Activated T-cell treated with anti-CD3 and anti-CD28 coated beads for 48 hours (primary cell): ENCODE data around the gene ACSM2B.
"Not testable (repeated sequence)": the region's sequence is repeated elsewhere in the genome, so short reads cannot be mapped to it uniquely, and the experiment has no call there.

Experiments used
- DNase-seq: peaks from one replicate; pipeline ENCODE4 v3.0.0-alpha.2; 2020; ENCODE audit warnings: low read depth

The ACSM2B gene, protein sequence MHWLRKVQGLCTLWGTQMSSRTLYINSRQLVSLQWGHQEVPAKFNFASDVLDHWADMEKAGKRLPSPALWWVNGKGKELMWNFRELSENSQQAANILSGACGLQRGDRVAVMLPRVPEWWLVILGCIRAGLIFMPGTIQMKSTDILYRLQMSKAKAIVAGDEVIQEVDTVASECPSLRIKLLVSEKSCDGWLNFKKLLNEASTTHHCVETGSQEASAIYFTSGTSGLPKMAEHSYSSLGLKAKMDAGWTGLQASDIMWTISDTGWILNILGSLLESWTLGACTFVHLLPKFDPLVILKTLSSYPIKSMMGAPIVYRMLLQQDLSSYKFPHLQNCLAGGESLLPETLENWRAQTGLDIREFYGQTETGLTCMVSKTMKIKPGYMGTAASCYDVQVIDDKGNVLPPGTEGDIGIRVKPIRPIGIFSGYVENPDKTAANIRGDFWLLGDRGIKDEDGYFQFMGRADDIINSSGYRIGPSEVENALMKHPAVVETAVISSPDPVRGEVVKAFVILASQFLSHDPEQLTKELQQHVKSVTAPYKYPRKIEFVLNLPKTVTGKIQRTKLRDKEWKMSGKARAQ

DNA sequence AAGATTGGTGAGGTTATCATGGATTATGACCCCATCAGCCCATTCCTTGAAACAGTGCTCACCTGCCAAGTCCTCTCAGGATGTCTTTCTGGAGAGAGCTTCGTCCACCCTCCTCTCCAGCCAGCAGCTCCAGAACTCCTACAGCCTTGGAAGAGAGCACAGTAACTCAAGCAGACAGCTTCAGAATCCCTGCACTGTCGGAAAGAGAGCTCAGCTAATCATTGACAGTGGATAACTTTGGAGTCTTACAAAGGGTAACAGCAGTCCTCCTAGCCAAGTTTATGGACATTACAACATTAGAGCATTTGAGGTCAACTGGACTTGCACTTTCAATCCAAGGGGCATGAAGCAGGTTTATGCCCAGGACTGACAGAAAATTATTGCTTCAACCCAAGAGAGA, at the start of gene ACSM2B:
ACSM2B (minus strand) TSS at position 223 of the 400 bp plus-strand sequence. CDS start 11,522 bp downstream, outside the sequence.
- not testable (repeated sequence) for DNase-seq

DNA sequence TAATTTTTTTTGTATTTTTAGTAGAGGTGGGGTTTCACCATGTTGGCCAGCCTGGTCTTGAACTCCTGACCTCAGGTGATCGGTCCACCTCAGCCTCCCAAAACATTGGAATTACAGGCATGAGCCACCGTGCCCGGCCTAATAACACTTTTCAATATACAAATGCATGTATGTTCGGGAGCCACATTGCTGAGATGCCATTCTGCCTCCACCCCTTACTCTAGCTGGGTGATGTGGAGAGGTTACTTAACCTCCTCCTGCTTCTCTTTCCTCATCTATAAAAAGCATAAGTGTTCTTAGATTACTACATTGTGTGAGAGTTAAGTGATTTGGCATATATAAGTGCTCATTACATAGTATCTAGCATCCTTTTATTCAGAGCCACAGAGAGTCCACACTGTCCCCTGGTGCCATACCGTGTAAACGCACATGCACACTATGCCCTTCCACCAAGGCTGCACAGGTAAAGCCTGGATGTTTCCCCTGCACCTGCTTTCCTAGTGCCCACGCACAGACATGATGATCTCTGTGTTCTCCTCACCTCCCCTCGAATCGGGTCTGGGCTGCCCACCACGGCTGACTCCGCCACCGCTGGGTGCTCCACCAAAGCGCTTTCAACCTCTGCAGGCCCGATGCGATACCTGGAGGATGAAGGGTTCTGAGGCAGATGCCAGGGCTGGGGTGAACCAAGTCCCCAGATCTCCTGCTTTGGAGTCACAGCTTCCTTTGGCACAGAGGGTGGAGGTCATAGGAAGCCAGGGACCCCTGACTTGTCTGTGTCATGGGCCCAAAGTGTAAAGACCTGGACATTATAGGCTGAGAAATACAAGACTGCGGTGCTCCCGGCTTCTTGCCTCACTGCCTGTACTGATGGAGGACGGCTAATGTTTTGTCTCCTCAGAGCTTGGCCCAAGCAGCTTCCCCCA, 49.0 kb upstream of the ACSM2B start:
- no peak for DNase-seq

- no peak for DNase-seq
Measured at GRCh38 chr16:20624205-20624604, 48.0 kb upstream of the ACSM2B start.

GRCh38 chr16:20622498-20622870, 46.3 kb upstream of the ACSM2B start:
- no peak for DNase-seq

DNA sequence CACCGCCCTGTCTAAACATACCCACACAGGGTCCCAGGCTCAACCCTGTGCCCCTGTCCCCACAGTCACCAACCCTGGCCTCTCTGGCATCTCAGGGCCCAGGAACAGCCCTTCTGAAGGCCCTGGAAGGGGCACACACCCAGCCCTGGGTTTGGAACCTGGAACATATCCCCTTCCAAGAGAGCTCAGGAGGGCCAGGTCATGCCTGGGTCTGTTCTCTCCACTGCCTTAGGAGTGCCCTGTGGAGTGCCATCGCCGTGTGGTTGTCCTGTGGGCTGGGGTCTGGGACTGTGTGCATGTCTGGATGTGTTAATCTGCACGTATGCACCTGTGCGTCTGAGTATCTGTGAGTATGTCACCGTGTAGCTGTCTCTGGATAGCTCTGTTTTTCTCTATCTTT, 45.2 kb upstream of the ACSM2B start:
- no peak for DNase-seq

- no peak for DNase-seq
Measured at GRCh38 chr16:20620770-20621169, 44.6 kb upstream of the ACSM2B start.

DNA sequence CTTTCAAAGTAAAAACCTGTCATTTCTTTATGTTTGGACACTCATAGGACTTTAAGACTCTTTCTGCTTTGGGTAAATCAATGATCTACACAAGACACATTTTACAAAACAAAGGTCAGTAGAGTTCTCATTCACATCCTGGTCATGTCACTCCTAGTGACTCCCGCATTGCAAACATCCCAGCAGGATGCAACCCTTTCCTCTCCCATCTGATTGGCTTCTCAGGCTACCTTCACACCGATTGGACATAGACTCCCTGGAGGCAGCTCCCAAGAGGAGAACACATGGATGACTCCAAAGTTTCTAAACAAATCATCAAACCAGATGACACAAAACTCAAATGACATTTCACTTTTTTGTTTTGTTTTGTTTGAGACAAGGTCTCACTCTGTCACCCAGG, 43.8 kb upstream of the ACSM2B start:
- no peak for DNase-seq

DNA sequence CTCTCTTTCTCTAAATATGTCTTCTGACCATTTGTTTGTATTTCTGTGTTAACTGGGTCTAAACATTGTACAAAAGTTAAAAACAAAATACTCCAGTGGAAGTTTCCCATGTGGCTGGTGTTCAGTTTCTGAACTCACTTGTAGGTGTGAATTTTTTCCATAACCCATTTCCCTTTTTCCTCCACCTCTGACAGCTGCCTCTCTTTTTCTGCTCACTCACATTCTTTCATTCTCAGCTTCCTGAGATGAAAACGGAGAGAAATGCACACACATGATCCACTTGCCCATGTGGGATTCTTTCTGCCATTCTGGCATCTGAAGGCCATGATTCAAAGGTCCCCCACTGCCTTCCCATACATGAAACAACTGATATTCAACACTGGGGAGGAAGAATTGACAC, 41.1 kb upstream of the ACSM2B start:
- no peak for DNase-seq

- no peak for DNase-seq
Measured at GRCh38 chr16:20614186-20615141, 38.3 kb upstream of the ACSM2B start.

- no peak for DNase-seq
Measured at GRCh38 chr16:20613481-20614185, 37.5 kb upstream of the ACSM2B start.

GRCh38 chr16:20612551-20613480, 36.6 kb upstream of the ACSM2B start:
- no peak for DNase-seq

DNA sequence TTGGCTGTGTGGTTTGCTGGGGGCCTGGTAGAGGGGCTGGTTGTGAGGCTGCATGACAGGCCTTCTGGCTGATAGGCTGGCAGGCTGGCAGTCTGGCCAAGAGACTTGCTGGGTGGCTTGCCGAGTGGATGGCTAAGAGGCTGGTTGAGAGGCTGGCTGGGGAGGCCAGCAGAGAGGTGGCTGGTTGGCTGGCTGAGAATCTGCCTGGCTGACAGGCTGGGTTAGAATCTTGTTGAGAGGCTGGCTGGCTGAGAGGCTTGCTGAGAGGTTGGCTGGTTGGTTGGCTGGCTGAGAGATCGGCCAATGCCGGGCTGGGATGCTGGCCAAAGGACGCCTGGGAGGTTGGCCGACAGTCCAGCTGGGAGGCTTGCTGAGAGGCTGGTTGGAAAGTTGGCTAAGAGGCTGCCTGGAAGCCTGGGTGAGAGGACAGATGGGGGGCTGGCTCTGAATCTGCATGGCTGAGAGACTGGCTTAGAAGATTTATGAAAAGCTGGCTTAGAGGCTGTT, 35.9 kb upstream of the ACSM2B start:
- DNase-seq: no peak

- DNase-seq: no peak
Measured at GRCh38 chr16:20611350-20611902, 35.3 kb upstream of the ACSM2B start.

DNA sequence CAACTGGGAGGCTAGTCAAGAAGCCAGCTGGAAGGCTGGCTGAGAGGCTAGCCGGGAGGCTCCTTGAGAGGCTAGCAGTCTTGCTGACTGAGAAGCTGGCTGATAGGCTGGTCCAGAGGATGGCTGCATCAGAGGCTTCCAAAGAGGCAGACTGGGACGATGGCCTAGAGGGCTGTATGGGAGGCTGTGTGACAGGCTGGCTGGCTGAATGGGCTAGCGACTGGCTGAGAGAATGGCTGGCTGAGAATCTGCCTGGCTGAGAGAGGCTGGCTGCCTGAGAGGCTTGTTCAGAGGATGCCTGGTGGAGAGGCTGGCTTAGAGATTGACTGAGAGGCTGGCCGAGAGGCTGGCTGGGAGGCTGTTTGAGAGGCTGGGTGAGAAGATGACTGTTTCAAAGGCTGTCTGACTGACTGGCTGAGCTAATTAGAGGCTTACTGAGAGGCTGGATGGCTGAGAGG, 34.8 kb upstream of the ACSM2B start:
- no peak for DNase-seq

GRCh38 chr16:20610211-20610891, 34.2 kb upstream of the ACSM2B start:
- no peak for DNase-seq

DNA sequence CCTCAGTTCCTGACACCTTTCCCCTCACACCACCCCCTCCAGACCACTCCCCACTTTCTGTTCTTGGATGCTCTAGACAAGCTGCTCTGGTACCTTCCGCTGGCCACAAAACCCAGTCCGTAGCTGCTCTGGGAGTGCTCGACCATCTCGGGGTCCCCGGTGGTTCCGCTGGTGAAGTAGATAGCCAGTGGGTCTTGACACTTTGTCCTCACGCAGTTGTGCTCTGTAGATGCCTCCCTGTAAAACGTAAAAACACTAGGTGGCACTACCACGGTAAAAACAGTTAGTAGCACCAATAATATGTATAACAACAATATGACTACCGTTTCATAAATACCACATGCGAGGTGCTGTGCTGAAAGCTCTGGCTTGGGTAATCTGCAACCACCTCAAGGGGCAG, 26.0 kb upstream of the ACSM2B start:
- not testable (repeated sequence) for DNase-seq

DNA sequence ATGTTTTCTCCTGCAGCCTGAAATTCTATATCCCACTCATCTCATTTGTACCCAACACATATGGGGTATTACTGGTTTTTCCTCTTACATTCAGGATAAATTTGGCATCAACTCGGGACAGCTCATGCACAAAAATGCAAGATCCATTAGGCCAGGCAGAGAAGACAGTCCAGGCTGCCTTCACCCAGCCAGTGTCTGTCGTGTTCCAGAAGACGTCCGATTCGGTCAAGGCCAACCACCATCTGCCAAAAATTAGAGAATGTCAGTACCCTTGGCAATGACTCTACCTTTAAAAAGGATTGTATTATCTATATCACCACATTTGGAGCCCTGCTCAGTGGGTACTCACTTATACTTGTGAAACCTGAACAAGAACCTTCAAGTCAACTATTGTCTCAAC, 23.3 kb upstream of the ACSM2B start:
- not testable (repeated sequence) for DNase-seq

DNA sequence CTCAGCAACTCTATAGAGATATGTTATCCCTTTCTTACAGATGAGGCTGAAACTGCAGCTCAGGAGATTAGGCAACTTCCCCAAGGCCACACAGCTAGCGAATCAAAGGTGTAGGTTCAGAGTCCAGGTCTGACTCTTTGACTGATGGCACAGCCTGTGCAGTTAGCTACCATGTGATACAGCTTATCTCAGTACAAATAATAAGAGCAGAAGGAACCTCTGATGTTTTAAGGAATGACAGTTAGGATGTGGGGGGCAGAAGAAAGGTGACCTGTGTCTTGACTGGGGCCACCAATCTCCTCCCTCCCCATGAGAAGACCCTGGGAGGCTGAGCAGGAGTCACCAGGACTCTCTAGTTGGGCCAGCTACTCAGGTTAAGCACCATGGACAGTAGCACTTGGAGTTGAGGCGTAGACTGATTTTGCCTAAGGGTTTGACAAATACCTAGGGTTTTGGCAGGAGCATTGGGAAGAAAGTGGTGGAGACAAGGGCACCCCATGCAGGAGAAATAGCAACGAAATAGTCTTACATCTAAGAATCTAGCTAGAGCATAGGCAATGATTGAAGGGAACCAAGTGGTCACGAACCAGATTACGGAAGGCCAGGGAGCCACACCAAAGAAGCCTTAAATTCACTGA, 22.8 kb upstream of the ACSM2B start:
- DNase-seq: no peak
